ENCODE measurements around the gene EZR.

Gene EZR

GRCh38 chr6:158816803-158817727 lies 2.1 kb downstream of the EZR start:
- DNase-seq: peak; percentile 50

- no peak for DNase-seq
Measured at GRCh38 chr6:158816329-158816728, 2.8 kb downstream of the EZR start.

- DNase-seq: no peak
Measured at GRCh38 chr6:158815907-158816306, 3.3 kb downstream of the EZR start.

GRCh38 chr6:158815379-158815724 lies 3.8 kb downstream of the EZR start:
- no peak for DNase-seq

GRCh38 chr6:158813032-158813431 lies 6.1 kb downstream of the EZR start:
- DNase-seq: no peak

- DNase-seq: no peak
Measured at GRCh38 chr6:158812611-158813010, 6.6 kb downstream of the EZR start.

GRCh38 chr6:158810155-158811095 lies 8.7 kb downstream of the EZR start:
- no peak for DNase-seq

GRCh38 chr6:158808941-158809678 lies 10.1 kb downstream of the EZR start:
- DNase-seq: no peak

- no peak for DNase-seq
Measured at GRCh38 chr6:158808442-158808833, 10.7 kb downstream of the EZR start.

GRCh38 chr6:158807515-158808441 lies 11.4 kb downstream of the EZR start:
- no peak for DNase-seq

- DNase-seq: no peak
Measured at GRCh38 chr6:158805698-158806377, 13.3 kb downstream of the EZR start.

- DNase-seq: no peak
Measured at GRCh38 chr6:158804207-158804606, 15.0 kb downstream of the EZR start.

- DNase-seq: peak; percentile 85
Measured at GRCh38 chr6:158803733-158804143, 15.4 kb downstream of the EZR start.

GRCh38 chr6:158801655-158802294 lies 17.4 kb downstream of the EZR start:
- no peak for DNase-seq

GRCh38 chr6:158799051-158799792 lies 19.9 kb downstream of the EZR start:
- peak; percentile 30 for DNase-seq

GRCh38 chr6:158798311-158798710 lies 20.9 kb downstream of the EZR start:
- no peak for DNase-seq

- DNase-seq: no peak
Measured at GRCh38 chr6:158797331-158798310, 21.5 kb downstream of the EZR start.

GRCh38 chr6:158796353-158796752 lies 22.8 kb downstream of the EZR start:
- DNase-seq: no peak

GRCh38 chr6:158795516-158795915 lies 23.7 kb downstream of the EZR start:
- DNase-seq: no peak
